Neuronal stem cell (in vitro differentiated cells): ENCODE measurements around the gene ERFL.

ENCODE experiments used
- DNase-seq: peaks from one replicate; pipeline ENCODE4 v3.0.0-alpha.2; 2013; ENCODE audit warnings: low spot score
- H2AFZ ChIP-seq: one replicate; pipeline ENCODE4 v1.6.1; 2013; ENCODE audit warnings: mild to moderate bottlenecking, low read length, inconsistent platforms
- H2AK5ac ChIP-seq: 2 replicates; pipeline ENCODE4 v1.6.1; 2013; ENCODE audit warnings: low read depth, mild to moderate bottlenecking, inconsistent platforms, low read length, moderate library complexity, mixed read lengths
- H2BK120ac ChIP-seq: 2 replicates; pipeline ENCODE4 v1.6.1; 2013; ENCODE audit warnings: low read depth, mild to moderate bottlenecking, inconsistent platforms, low read length, moderate library complexity, mixed read lengths
- H2BK12ac ChIP-seq: one replicate; pipeline ENCODE4 v1.6.1; 2013; ENCODE audit warnings: low read length, inconsistent platforms
- H2BK15ac ChIP-seq: 2 replicates; pipeline ENCODE4 v1.6.1; 2013; ENCODE audit warnings: mild to moderate bottlenecking, low read length, inconsistent platforms, mixed read lengths
- H2BK5ac ChIP-seq: one replicate; pipeline ENCODE4 v1.6.1; 2013; ENCODE audit warnings: inconsistent platforms, mild to moderate bottlenecking, low read length, moderate library complexity
- H3K14ac ChIP-seq: one replicate; pipeline ENCODE4 v1.6.1; 2013; ENCODE audit warnings: low read length, inconsistent platforms
- H3K18ac ChIP-seq: 2 replicates; pipeline ENCODE4 v1.6.1; 2013; ENCODE audit warnings: low read length, inconsistent platforms
- H3K23ac ChIP-seq: 2 replicates; pipeline ENCODE4 v1.6.1; 2013; ENCODE audit warnings: low read depth, mild to moderate bottlenecking, mixed read lengths, low read length, inconsistent platforms; ENCODE audit not compliant: poor library complexity
- H3K27ac ChIP-seq: replicated peaks from 3 replicates; pipeline ENCODE4 v1.5.1; 2013; ENCODE audit warnings: low read length, inconsistent platforms
- H3K27me3 ChIP-seq, 3 experiments: 2 replicates each; pipeline ENCODE4 v1.6.1; 2013; ENCODE audit warnings: low read length in 3 of 3, mild to moderate bottlenecking in 2 of 3, inconsistent platforms in 1 of 3, low read depth in 1 of 3, mixed read lengths in 1 of 3, moderate library complexity in 1 of 3; ENCODE audit not compliant: control insufficient read depth in 3 of 3, insufficient read depth in 3 of 3
- H3K36me3 ChIP-seq, 2 donors: replicated peaks in 1 of 2; 2 replicates each; pipeline ENCODE4 v1.6.1; 2013; ENCODE audit warnings: low read length in 2 of 2; ENCODE audit not compliant: control insufficient read depth in 2 of 2, insufficient read depth in 2 of 2
- H3K4ac ChIP-seq: 2 replicates; pipeline ENCODE4 v1.6.1; 2013; ENCODE audit warnings: inconsistent platforms, mild to moderate bottlenecking, low read length, moderate library complexity
- H3K4me1 ChIP-seq, 2 donors: 1 replicate in 1 of 2; 2 replicates in 1 of 2; pipeline ENCODE4 v1.6.1; 2013; ENCODE audit warnings: low read length in 2 of 2, low read depth in 1 of 2; ENCODE audit not compliant: control insufficient read depth in 2 of 2, insufficient read depth in 1 of 2
- H3K4me2 ChIP-seq: one replicate; pipeline ENCODE4 v1.6.1; 2013; ENCODE audit warnings: mild to moderate bottlenecking, low read length, inconsistent platforms; ENCODE audit not compliant: insufficient read depth, poor library complexity, severe bottlenecking
- H3K4me3 ChIP-seq, 2 donors: 2 replicates each; pipeline ENCODE4 v1.5.1; 2013; ENCODE audit warnings: low read length in 2 of 2, mild to moderate bottlenecking in 2 of 2, inconsistent platforms in 1 of 2, moderate library complexity in 1 of 2
- H3K79me1 ChIP-seq: one replicate; pipeline ENCODE4 v1.6.1; 2013; ENCODE audit warnings: low read depth, mild to moderate bottlenecking, inconsistent platforms, low read length, moderate library complexity
- H3K9ac ChIP-seq: one replicate; pipeline ENCODE4 v1.6.1; 2013; ENCODE audit warnings: mild to moderate bottlenecking, low read depth, low read length, inconsistent platforms; ENCODE audit not compliant: poor library complexity
- H3K9me3 ChIP-seq, 2 donors: replicated peaks in 1 of 2; 2 replicates each; pipeline versions ENCODE3 to v1.6.1; 2013; ENCODE audit warnings: low read length in 2 of 2, mild to moderate bottlenecking in 2 of 2, inconsistent platforms in 1 of 2, low read depth in 1 of 2, mixed read lengths in 1 of 2, moderate library complexity in 1 of 2; ENCODE audit not compliant: control insufficient read depth in 2 of 2, insufficient read depth in 1 of 2
- H4K8ac ChIP-seq: one replicate; pipeline ENCODE4 v1.6.1; 2013; ENCODE audit warnings: low read depth, mild to moderate bottlenecking, inconsistent platforms, low read length, moderate library complexity
- H4K91ac ChIP-seq: one replicate; pipeline ENCODE4 v1.6.1; 2013; ENCODE audit warnings: low read length, low read depth, mild to moderate bottlenecking, inconsistent platforms; ENCODE audit not compliant: poor library complexity
- WGBS, 2 donors: extraction: QIAGEN DNeasy Blood & Tissue Kit; methylation state at CpG; one replicate each; pipeline ENCODE4 v1.1.7; 2013; ENCODE audit warnings: missing lambda C conversion rate in 2 of 2, mixed read lengths in 1 of 2; ENCODE audit not compliant: insufficient read length in 2 of 2, insufficient replicate concordance in 1 of 2; ENCODE audit errors: extremely low coverage in 2 of 2; 5-methylcytosine and 5-hydroxymethylcytosine counted together

Gene ERFL

GRCh38 chr19:41911889-41912731 lies 16.1 kb downstream of the ERFL start:
- peak overlapping the region; percentile 73 for H2BK15ac ChIP-seq
- no CpG with 5 or more reads among the region's 29 CpGs for WGBS, 2 donors
- no peak overlapping the region for H2AFZ ChIP-seq
- no peak overlapping the region for H4K91ac ChIP-seq
- H3K14ac ChIP-seq, result no peak overlapping the region
- no peak for DNase-seq
- H2AK5ac ChIP-seq, result peak overlapping the region; percentile 68
- H3K4me3 ChIP-seq, result no peak overlapping the region
- no peak overlapping the region for H3K27ac ChIP-seq
- H3K18ac ChIP-seq, result peak overlapping the region; percentile 70
- peak overlapping the region; percentile 67 for H3K9ac ChIP-seq
- no peaks in the 10 kb centered on the region for H3K79me1 ChIP-seq
- no peak overlapping the region for H4K8ac ChIP-seq
- peaks cover 0 to 1% of the 10 kb centered on the region in 2 donors for H3K36me3 ChIP-seq
- H3K9me3 ChIP-seq, result peaks cover 0 to 6% of the 10 kb centered on the region in 2 donors
- H3K4ac ChIP-seq, result no peak overlapping the region
- H2BK5ac ChIP-seq, result no peak overlapping the region
- no peak overlapping the region for H3K4me2 ChIP-seq
- H3K23ac ChIP-seq, result peak overlapping the region; percentile 98
- H2BK12ac ChIP-seq, result no peak overlapping the region
- H3K4me1 ChIP-seq, result peaks cover 0 to 4% of the 10 kb centered on the region in 2 donors
- no peak overlapping the region for H2BK120ac ChIP-seq
- peaks cover 38 to 74% (median 61%) of the 10 kb centered on the region in 3 experiments for H3K27me3 ChIP-seq

- Histone ChIP-seq H4K8ac (no peak overlapping the region), H2AK5ac (no peak overlapping the region), H2BK5ac (no peak overlapping the region), H3K27me3 (peaks cover 35 to 65% (median 53%) of the 10 kb centered on the region in 3 experiments), H2BK12ac (no peak overlapping the region), H3K4ac (no peak overlapping the region), H3K14ac (no peak overlapping the region), H3K4me1 (peaks cover 0 to 4% of the 10 kb centered on the region in 2 donors), H2BK120ac (no peak overlapping the region), H2AFZ (no peak overlapping the region), H3K4me3 (no peak overlapping the region), H3K18ac (peak overlapping the region; percentile 36), H4K91ac (no peak overlapping the region), H3K9ac (no peak overlapping the region), H3K79me1 (no peaks in the 10 kb centered on the region), H3K23ac (no peak overlapping the region), H3K36me3 (peaks cover 0 to 1% of the 10 kb centered on the region in 2 donors), H2BK15ac (no peak overlapping the region), H3K4me2 (no peak overlapping the region), H3K9me3 (peaks cover 0 to 6% of the 10 kb centered on the region in 2 donors), H3K27ac (no peak overlapping the region)
- no peak for DNase-seq
- WGBS, 2 donors, result no CpG with 5 or more reads among the region's 13 CpGs
These were observed 17.0 kb downstream of the ERFL start for GRCh38 chr19:41910992-41911888.

- H3K79me1 ChIP-seq, result no peaks in the 10 kb centered on the region
- H4K8ac ChIP-seq, result peak overlapping the region; percentile 86
- no peak overlapping the region for H3K4ac ChIP-seq
- H3K27me3 ChIP-seq, result peaks cover 28 to 57% (median 46%) of the 10 kb centered on the region in 3 experiments
- no peak for DNase-seq
- H4K91ac ChIP-seq, result no peak overlapping the region
- H3K4me1 ChIP-seq, result peaks cover 0 to 4% of the 10 kb centered on the region in 2 donors
- H2AK5ac ChIP-seq, result no peak overlapping the region
- H3K4me2 ChIP-seq, result no peak overlapping the region
- H3K14ac ChIP-seq, result peak overlapping the region; percentile 57
- H3K4me3 ChIP-seq, result no peak overlapping the region
- no peak overlapping the region for H2BK5ac ChIP-seq
- H3K36me3 ChIP-seq, result peaks cover 3 to 7% of the 10 kb centered on the region in 2 donors
- H3K18ac ChIP-seq, result peak overlapping the region; percentile 44
- no peak overlapping the region for H2BK15ac ChIP-seq
- H3K23ac ChIP-seq, result no peak overlapping the region
- no peak overlapping the region for H3K27ac ChIP-seq
- whole genome bisulfite sequencing, 2 donors, result no CpG with 5 or more reads among the region's 12 CpGs
- no peak overlapping the region for H2AFZ ChIP-seq
- peak overlapping the region; percentile 24 for H3K9ac ChIP-seq
- H3K9me3 ChIP-seq, result peaks cover 0 to 3% of the 10 kb centered on the region in 2 donors
- no peak overlapping the region for H2BK12ac ChIP-seq
- H2BK120ac ChIP-seq, result no peak overlapping the region
These were observed 17.8 kb downstream of the ERFL start for GRCh38 chr19:41910240-41910991.
